Measurements from ENCODE around the gene CDK10. TPM values are rescaled to one million over a fixed set of nuclear protein-coding genes. Genes with fewer than 3 reads are reported as not detected.

Gene CDK10
- polyA plus RNA-seq, 1 donor from 2014 or later, result 126 TPM

DNA sequence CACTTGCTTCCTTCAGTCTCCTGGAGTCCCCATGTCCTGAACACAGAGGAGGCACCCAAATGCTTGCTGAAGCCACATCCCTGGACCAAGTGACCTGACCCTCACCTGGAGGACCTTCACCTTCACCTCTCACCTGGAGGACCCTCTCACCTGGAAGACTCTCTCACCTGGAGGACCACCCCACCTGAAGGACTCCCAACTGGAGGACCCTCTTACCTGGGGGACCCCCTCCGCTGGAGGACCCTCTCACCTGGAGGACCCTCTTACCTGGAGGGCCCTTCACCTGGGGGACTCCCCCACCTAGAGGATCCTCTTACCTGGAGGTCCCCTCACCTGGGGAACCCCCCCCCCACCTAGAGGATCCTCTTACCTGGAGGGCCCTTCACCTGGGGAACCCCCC lies 573 bp upstream of the CDK10 start:
- Histone ChIP-seq H3F3A (ENCODE audit: insufficient read depth, low read length, poor library complexity, severe bottlenecking) (no peaks in the 10 kb centered on the region), H3K27ac (ENCODE audit: low read length) (peak overlapping the region; percentile 80), H3K9ac (ENCODE audit: low read length) (no peak overlapping the region), H3K9me2 (ENCODE audit: insufficient read depth, low read length) (no peaks in the 10 kb centered on the region), H3K36me3 (ENCODE audit: insufficient read depth, low read length) (no peaks in the 10 kb centered on the region), H3K27me3 (ENCODE audit: insufficient read depth, low read depth, low read length) (no peaks in the 10 kb centered on the region), H4K20me1 (ENCODE audit: insufficient read depth) (no peaks in the 10 kb centered on the region), H3K79me2 (replicated peaks; ENCODE audit: insufficient read depth, low read length) (no peaks in the 10 kb centered on the region), H2AFZ (ENCODE audit: low read depth, low read length) (no peak overlapping the region), H3K9me3 (ENCODE audit: low read length) (no peaks in the 10 kb centered on the region), H3K4me2 (ENCODE audit: low read length) (no peak overlapping the region), H3K4me3 (ENCODE audit: low read length) (peak overlapping the region; percentile 87)
- TF ChIP-seq MXI1 (conservative IDR thresholded peaks at IDR 0.05; ENCODE audit: poor library complexity, severe bottlenecking) (no peak), POLR2AphosphoS5 (IDR thresholded peaks at IDR 0.05) (no peak), EZH2 (IDR thresholded peaks at IDR 0.05; ENCODE audit: borderline replicate concordance, insufficient read depth, low read length, poor library complexity, severe bottlenecking) (no peak), EP300 (conservative IDR thresholded peaks at IDR 0.05; ENCODE audit: poor library complexity, severe bottlenecking) (no peak), SMC3 (conservative IDR thresholded peaks at IDR 0.05; ENCODE audit: poor library complexity) (no peak), RAD21 (conservative IDR thresholded peaks at IDR 0.05) (no peak), TAF1 (IDR thresholded peaks at IDR 0.05; ENCODE audit: low read depth) (no peak)
- TF ChIP-seq, protein P1, sequence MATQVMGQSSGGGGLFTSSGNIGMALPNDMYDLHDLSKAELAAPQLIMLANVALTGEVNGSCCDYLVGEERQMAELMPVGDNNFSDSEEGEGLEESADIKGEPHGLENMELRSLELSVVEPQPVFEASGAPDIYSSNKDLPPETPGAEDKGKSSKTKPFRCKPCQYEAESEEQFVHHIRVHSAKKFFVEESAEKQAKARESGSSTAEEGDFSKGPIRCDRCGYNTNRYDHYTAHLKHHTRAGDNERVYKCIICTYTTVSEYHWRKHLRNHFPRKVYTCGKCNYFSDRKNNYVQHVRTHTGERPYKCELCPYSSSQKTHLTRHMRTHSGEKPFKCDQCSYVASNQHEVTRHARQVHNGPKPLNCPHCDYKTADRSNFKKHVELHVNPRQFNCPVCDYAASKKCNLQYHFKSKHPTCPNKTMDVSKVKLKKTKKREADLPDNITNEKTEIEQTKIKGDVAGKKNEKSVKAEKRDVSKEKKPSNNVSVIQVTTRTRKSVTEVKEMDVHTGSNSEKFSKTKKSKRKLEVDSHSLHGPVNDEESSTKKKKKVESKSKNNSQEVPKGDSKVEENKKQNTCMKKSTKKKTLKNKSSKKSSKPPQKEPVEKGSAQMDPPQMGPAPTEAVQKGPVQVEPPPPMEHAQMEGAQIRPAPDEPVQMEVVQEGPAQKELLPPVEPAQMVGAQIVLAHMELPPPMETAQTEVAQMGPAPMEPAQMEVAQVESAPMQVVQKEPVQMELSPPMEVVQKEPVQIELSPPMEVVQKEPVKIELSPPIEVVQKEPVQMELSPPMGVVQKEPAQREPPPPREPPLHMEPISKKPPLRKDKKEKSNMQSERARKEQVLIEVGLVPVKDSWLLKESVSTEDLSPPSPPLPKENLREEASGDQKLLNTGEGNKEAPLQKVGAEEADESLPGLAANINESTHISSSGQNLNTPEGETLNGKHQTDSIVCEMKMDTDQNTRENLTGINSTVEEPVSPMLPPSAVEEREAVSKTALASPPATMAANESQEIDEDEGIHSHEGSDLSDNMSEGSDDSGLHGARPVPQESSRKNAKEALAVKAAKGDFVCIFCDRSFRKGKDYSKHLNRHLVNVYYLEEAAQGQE (IDR thresholded peaks at IDR 0.05; ENCODE audit: borderline replicate concordance), result no peak
- TF ChIP-seq, protein P2, sequence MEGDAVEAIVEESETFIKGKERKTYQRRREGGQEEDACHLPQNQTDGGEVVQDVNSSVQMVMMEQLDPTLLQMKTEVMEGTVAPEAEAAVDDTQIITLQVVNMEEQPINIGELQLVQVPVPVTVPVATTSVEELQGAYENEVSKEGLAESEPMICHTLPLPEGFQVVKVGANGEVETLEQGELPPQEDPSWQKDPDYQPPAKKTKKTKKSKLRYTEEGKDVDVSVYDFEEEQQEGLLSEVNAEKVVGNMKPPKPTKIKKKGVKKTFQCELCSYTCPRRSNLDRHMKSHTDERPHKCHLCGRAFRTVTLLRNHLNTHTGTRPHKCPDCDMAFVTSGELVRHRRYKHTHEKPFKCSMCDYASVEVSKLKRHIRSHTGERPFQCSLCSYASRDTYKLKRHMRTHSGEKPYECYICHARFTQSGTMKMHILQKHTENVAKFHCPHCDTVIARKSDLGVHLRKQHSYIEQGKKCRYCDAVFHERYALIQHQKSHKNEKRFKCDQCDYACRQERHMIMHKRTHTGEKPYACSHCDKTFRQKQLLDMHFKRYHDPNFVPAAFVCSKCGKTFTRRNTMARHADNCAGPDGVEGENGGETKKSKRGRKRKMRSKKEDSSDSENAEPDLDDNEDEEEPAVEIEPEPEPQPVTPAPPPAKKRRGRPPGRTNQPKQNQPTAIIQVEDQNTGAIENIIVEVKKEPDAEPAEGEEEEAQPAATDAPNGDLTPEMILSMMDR (IDR thresholded peaks at IDR 0.05; ENCODE audit: poor library complexity, severe bottlenecking), result no peak

DNA sequence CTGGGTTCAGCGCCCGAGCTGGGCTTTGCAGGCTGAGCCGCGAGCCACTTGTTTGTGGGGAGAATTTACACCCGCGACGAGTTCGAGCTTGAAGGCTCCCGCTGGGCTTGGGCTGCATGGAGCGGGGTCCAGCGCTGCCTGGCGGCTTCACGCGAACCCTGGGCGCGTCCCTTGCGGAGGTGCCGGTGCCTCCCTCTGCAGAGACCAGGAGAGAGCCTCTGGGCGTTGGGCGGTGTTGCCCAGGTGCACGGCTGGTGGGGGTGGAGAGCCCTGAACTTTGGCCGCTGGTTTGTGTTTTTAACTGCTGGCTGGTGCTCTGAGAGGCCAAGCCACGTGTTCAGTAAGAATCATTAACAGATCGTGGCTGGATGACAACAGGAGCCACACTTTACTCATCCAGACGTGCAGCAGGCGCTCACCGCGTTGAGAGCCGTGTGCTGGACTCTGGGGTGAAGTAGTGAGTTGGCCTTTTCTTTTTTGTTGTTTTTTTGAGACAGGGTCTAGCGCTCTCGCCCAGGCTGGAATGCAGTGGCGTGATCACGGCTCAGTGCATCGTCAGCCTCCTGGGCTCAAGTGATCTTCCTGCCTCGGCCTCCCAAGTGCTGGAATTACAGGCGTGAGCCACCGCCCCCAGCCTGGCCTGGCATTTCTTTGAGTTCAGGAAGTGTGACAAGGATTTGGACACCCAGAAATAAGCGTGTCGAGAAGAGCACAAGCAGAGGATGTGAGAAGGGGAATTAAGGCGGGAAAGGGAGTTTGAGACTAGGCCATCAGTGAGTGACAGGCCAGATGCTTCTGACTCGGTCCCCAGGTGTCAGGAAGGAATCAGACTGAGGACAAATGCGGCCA lies 827 bp downstream of the CDK10 start:
- Histone ChIP-seq H3K36me3 (ENCODE audit: insufficient read depth, low read length) (no peaks in the 10 kb centered on the region), H3K4me3 (ENCODE audit: low read length) (peak overlapping the region; percentile 87)

More for the DNA sequence above, 827 bp downstream of the CDK10 start:
- peak overlapping the region; percentile 80 for H3K27ac ChIP-seq (ENCODE audit: low read length)
- no peaks in the 10 kb centered on the region for H3K9me2 ChIP-seq (ENCODE audit: insufficient read depth, low read length)
- H3K79me2 ChIP-seq (replicated peaks; ENCODE audit: insufficient read depth, low read length), result no peaks in the 10 kb centered on the region
- H3K9me3 ChIP-seq (ENCODE audit: low read length), result no peaks in the 10 kb centered on the region
- TF ChIP-seq RAD21 (conservative IDR thresholded peaks at IDR 0.05) (peak; percentile 33), POLR2AphosphoS5 (IDR thresholded peaks at IDR 0.05) (no peak), EZH2 (IDR thresholded peaks at IDR 0.05; ENCODE audit: borderline replicate concordance, insufficient read depth, low read length, poor library complexity, severe bottlenecking) (no peak), TAF1 (IDR thresholded peaks at IDR 0.05; ENCODE audit: low read depth) (no peak), EP300 (conservative IDR thresholded peaks at IDR 0.05; ENCODE audit: poor library complexity, severe bottlenecking) (no peak)
- TF ChIP-seq, protein P2 (IDR thresholded peaks at IDR 0.05; ENCODE audit: poor library complexity, severe bottlenecking), result no peak
- H3F3A ChIP-seq (ENCODE audit: insufficient read depth, low read length, poor library complexity, severe bottlenecking), result no peaks in the 10 kb centered on the region
- H4K20me1 ChIP-seq (ENCODE audit: insufficient read depth), result no peaks in the 10 kb centered on the region
- peak overlapping the region; percentile 80 for H3K4me2 ChIP-seq (ENCODE audit: low read length)
- peak overlapping the region; percentile 80 for H2AFZ ChIP-seq (ENCODE audit: low read depth, low read length)
- H3K27me3 ChIP-seq (ENCODE audit: insufficient read depth, low read depth, low read length), result no peaks in the 10 kb centered on the region
- H3K9ac ChIP-seq (ENCODE audit: low read length), result peak overlapping the region; percentile 77

Measured in neural cell (in vitro differentiated cells).